ENCODE data around the gene FPR3. TPM values are rescaled to one million over a fixed set of nuclear protein-coding genes. Genes with fewer than 3 reads are reported as not detected.
A peak's percentile ranks its signal among the peaks of the same experiment; 100 is the strongest.

FPR3 gene
- total RNA-seq, 6 donors from 2014 or later, result 8.8 to 50.9 (median 20.1) TPM

DNA sequence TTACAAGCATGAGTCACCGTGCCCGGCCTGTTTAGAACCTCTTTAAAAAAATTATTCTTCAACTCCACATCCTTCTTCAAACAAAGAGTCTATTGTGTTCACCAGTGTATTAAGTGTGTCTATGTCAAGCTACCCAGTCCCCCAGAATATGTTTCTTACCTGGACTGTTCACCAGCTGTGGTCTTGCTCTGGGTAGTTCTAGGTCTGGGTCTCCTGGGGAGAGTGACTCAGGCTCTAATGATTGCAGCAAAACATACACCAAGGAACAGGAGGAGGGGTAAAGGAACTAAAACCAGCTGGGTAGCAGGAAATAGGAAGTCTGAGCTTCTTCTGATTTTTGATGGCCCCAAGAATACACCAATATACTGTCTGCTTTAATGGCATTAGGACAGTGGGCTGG lies 43.3 kb upstream of the FPR3 start, which contains the start of gene FPR1:
TSS of gene FPR1 (minus strand) at position 224 of the 400 bp plus-strand sequence. CDS start 4,884 bp downstream, outside the sequence.
- peak within 1 kb of the TSS in 3 of 4 donors; percentile 20 to 45 (median 29) for H3K4me3 ChIP-seq
- H3K4me1 ChIP-seq, result no peaks in the 10 kb centered on the region
- no peaks in the 10 kb centered on the region for H3K36me3 ChIP-seq
- ATAC-seq (ENCODE audit: low FRiP score in 2 of 2) (peak; percentile 72 to 89), DNase-seq (peak in 1 of 2 donors; percentile 46)
- H3K9me3 ChIP-seq, result no peaks in the 10 kb centered on the region
- 54 to 73% methylated on average over 2 of the region's 2 CpGs for WGBS, 2 donors
- TF ChIP-seq POLR2A (IDR thresholded peaks at IDR 0.05), result peak in 2 of 4 donors; percentile 38 to 80
- TF ChIP-seq CTCF (IDR thresholded peaks at IDR 0.05), result no peak
- TF ChIP-seq POLR2AphosphoS5 (IDR thresholded peaks at IDR 0.05), result peak; percentile 62 to 70
- no peaks in the 10 kb centered on the region for H3K27me3 ChIP-seq
- peak within 1 kb of the TSS; percentile 72 to 83 (median 82) for H3K27ac ChIP-seq

GRCh38 chr19:51754109-51754508 lies 40.8 kb upstream of the FPR3 start:
- H3K27ac ChIP-seq, result peak overlapping the region; percentile 67 to 82 (median 75)
- 68 to 80% methylated on average over 6 of the region's 6 CpGs for WGBS, 2 donors
- no peaks in the 10 kb centered on the region for H3K36me3 ChIP-seq
- no peaks in the 10 kb centered on the region for H3K27me3 ChIP-seq
- no peaks in the 10 kb centered on the region for H3K4me1 ChIP-seq
- DNase-seq (peak in 1 of 2 donors; percentile 29), ATAC-seq (ENCODE audit: low FRiP score in 2 of 2) (peak in 1 of 2 donors; percentile 71)
- TF ChIP-seq POLR2AphosphoS5 (IDR thresholded peaks at IDR 0.05) (peak in 1 of 2 donors; percentile 85), POLR2A (IDR thresholded peaks at IDR 0.05) (peak in 1 of 4 donors; percentile 26), EP300 (IDR thresholded peaks at IDR 0.05) (peak in 2 of 4 donors; percentile 11 to 78), CTCF (IDR thresholded peaks at IDR 0.05) (no peak)
- H3K4me3 ChIP-seq, result no peak overlapping the region
- no peaks in the 10 kb centered on the region for H3K9me3 ChIP-seq

DNA sequence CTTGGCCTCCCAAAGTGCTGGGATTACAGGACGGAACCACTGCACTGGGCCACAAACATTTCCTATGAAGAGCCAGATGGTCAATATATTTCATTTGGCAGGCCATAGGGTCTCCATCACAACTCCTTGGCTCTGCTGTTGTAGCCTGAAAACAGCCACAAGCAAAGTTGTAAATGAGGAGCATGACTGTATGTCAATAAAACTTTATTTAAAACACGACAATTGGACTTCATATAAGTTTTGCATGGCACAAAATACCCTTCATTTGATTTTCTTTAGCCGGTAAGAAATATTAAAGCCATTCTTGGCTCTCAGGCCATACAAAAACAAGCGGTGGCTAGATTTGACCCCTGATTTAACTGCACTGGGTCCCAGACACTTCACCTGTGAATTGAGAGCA lies 40.2 kb upstream of the FPR3 start:
- Histone ChIP-seq H3K27me3 (no peaks in the 10 kb centered on the region), H3K4me3 (no peak overlapping the region), H3K36me3 (no peaks in the 10 kb centered on the region), H3K4me1 (no peaks in the 10 kb centered on the region), H3K9me3 (no peaks in the 10 kb centered on the region), H3K27ac (peak overlapping the region; percentile 67 to 82 (median 70))
- WGBS, 2 donors, result 74 to 86% methylated on average over 4 of the region's 4 CpGs
- no peak for TF ChIP-seq POLR2AphosphoS5 (IDR thresholded peaks at IDR 0.05)
- TF ChIP-seq EP300 (IDR thresholded peaks at IDR 0.05), result no peak
- no peak for TF ChIP-seq POLR2A (IDR thresholded peaks at IDR 0.05)
- no peak for TF ChIP-seq CTCF (IDR thresholded peaks at IDR 0.05)
- ATAC-seq (ENCODE audit: low FRiP score in 2 of 2) (no peak), DNase-seq (no peak)

DNA sequence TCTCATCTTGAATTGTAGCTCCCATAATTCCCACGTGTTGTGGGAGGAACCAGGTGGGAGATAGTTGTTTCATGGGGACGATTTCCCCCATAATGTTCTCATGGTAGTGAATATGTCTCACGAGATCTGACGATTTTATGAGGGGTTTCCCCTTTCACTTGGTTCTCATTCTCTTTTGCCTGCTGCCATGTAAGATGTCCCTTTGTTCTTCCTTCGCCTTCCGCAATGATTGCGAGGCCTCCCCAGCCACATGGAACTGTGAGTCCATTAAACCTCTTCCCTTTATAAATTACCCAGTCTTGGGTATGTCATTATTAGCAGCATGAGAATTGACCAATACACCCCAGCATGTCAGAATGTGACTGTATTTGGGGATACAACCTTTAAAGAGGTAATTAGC lies 39.4 kb upstream of the FPR3 start:
- Histone ChIP-seq H3K27ac (peak overlapping the region in 2 of 4 donors; percentile 67 to 82), H3K36me3 (no peaks in the 10 kb centered on the region), H3K27me3 (no peaks in the 10 kb centered on the region), H3K9me3 (no peaks in the 10 kb centered on the region), H3K4me1 (no peaks in the 10 kb centered on the region), H3K4me3 (no peak overlapping the region)
- TF ChIP-seq POLR2AphosphoS5 (IDR thresholded peaks at IDR 0.05), result no peak
- no peak for TF ChIP-seq POLR2A (IDR thresholded peaks at IDR 0.05)
- 71 to 83% methylated on average over 7 of the region's 7 CpGs for WGBS, 2 donors
- DNase-seq (no peak), ATAC-seq (ENCODE audit: low FRiP score in 2 of 2) (no peak)

DNA sequence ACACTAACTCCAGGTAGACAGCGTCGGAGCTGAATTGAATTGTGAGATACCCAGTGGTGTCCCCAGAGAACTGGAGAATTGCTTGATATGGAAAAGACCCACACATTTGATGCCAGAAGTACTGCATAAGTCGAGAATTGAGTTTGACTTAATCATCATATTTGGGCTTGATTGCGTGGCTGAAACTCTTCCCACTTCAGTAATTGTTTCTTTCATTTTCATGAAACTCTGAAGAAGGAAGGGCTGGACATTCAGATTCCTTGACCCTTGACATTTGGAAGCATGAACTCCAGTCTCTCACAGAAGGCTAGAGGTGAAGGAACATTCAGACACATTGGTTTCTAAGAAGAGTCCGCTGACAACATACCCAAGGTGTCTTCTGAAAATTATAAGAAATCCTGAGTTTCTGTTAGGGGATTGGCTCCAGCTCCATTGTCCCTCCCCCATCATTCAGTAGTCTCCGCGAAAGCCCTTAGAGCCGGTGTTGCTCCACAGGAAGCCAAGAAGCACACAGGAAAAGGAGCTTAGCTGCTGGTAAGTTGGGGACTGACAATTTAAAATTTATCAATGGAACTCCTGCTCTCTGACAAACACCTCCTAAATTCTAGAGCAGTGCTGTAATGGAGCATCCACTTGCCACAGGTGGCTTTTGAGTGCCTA lies 34.1 kb upstream of the FPR3 start, which contains the start of gene FPR2:
TSS of gene FPR2 (plus strand) at position 484 of the 660 bp plus-strand sequence. CDS start 7,479 bp downstream, outside the sequence.
- Histone ChIP-seq H3K27me3 (no peaks in the 10 kb centered on the region), H3K4me1 (no peaks in the 10 kb centered on the region), H3K9me3 (no peaks in the 10 kb centered on the region), H3K36me3 (no peaks in the 10 kb centered on the region), H3K27ac (peak within 1 kb of the TSS; percentile 33 to 67 (median 56)), H3K4me3 (peak within 1 kb of the TSS in 1 of 4 donors; percentile 23)
- WGBS, 2 donors, result 52 to 57% methylated on average over 8 of the region's 8 CpGs
- ATAC-seq (ENCODE audit: low FRiP score in 2 of 2) (peak in 1 of 2 donors; percentile 54), DNase-seq (peak in 1 of 2 donors; percentile 45)
- no peak for TF ChIP-seq POLR2AphosphoS5 (IDR thresholded peaks at IDR 0.05)
- TF ChIP-seq CTCF (IDR thresholded peaks at IDR 0.05), result no peak
- TF ChIP-seq POLR2A (IDR thresholded peaks at IDR 0.05), result peak in 1 of 4 donors; percentile 30
- TF ChIP-seq EP300 (IDR thresholded peaks at IDR 0.05), result no peak
